Measurements from ENCODE around the gene STATH.
"Not testable (repeated sequence)": the region's sequence is repeated elsewhere in the genome, so short reads cannot be mapped to it uniquely, and the experiment has no call there.

STATH gene

DNA sequence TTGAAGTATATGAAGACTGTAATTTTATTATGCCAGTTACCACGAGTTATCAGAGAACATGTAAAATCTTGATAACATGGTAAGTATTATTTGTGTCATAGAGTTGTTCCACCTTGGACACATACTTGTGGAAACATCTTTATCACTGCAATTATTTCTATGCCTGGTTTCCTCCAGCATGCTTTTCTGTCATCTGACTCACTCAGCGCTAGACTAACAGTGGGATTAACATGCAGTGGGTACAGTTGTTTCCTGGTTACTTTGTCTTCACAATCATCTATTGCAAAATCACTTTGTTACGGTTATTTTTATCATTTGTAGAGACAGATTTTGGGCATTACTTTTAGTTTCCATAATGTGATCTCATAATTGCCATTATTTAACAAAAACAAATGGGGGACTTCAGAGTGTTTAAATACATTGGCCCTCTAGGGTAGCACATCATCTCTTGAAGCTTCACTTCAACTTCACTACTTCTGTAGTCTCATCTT lies at the start of gene STATH:
STATH (plus strand) TSS at position 441 of the 491 bp plus-strand sequence. CDS start 2,472 bp downstream, outside the sequence.
- DNase-seq (ENCODE audit: low read depth) = no peak

DNA sequence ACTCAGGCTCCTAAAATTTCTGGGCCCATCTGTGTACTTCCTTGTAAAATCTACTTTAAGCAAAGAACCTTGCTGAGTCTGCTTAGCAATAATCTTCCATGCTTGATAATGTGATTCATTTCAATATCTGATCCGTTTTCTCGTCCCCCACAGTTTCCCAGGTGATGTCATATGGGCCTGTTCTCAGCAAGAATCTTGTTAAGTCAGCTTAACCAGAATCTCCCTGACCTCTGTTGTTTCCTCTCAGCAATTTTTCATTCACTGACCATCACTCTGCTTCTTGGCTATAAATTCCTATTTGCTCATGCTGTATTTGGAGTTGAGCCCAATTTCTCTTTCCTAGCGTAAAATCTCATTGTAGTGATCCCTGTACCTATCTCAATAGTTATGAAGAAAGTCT lies 44.2 kb upstream of the STATH start:
- no peak for DNase-seq (ENCODE audit: low read depth)

DNA sequence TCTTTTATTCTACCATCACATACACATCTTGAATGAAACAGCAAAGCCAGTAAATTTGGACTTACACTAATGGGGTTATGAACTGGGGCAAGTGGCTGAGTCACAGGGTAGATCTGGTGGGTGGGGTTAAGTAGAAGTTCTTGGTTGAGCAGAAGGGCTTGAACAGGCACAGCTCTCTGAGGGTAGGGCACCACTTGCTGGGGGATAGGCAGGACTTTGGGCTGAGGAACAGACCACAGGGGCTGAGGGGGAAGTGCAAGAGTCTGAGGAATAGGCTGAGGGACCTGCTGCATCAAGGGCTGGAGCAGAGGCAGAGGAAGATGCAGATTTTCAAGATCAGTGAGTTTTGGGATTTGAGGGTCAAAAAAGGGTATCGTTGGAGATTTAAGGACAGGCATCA lies 38.6 kb upstream of the STATH start:
- no peak for DNase-seq (ENCODE audit: low read depth)

DNA sequence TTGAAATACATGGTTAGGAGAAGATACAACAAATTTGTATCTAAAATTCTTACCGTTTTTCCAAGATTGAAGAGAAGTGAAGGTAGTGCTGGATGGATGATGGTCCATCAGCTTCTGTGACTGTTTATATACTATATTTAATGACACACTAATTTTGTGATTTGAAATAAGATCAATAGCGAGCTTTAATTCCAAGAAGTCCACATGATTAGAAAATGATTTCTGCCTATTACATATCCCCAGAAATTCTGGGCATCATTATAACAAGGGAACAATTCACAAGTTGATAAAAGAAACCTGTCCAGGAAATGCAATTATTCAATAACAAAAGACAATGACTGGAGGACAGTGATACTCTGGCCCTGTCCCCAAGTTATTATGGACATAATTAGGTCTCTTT lies 30.1 kb upstream of the STATH start, which contains the start of gene CSN2:
CSN2 (minus strand) TSS at position 101 of the 400 bp plus-strand sequence. CDS start 4,733 bp downstream, outside the sequence.
- DNase-seq (ENCODE audit: low read depth) = no peak

- DNase-seq (ENCODE audit: low read depth) = no peak
These were observed 25.7 kb upstream of the STATH start for GRCh38 chr4:69970071-69970470.

GRCh38 chr4:69974631-69975030 lies 21.1 kb upstream of the STATH start:
- DNase-seq (ENCODE audit: low read depth) = no peak

GRCh38 chr4:69977582-69977981 lies 18.2 kb upstream of the STATH start:
- DNase-seq (ENCODE audit: low read depth) = no peak

DNA sequence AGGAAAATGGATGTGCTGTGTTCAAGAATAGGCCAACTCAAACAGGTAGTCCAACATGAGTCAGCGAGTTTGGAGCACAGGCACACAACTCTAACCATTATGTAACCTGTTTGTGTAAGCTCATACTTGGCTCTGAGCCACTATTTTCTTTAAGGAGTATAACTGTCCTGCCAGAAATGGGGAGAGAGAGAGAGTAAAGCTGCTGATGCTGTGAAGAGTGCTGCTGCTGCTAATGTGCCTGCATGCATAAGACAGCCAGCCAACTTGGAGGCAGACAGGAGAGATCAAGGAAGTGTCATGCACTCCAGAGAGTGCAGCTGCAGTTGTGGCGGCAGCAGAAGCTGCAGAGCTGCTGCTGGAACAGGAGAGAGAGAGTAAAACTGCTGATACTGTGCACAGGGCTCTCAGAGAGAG lies 11.7 kb upstream of the STATH start:
- no peak for DNase-seq (ENCODE audit: low read depth)

DNA sequence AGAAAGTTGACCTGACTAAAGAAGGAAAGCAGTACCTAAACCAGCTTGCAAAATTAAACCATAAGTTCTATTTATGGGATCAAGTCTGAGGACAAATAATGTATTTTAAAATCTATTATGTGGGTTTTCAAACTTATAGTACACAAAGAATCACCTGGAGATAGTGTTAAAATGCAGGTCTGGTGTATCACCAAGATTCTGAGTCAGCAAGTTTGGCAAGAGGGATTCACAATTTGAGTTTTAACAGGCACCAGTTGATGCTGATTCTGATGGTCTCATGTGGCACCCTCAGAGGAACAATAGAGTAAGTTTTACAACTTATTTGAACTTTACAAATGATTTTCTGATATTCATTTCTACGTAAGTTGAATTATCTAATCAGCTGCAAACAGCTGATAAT lies 9.1 kb upstream of the STATH start:
- DNase-seq (ENCODE audit: low read depth) = no peak

DNA sequence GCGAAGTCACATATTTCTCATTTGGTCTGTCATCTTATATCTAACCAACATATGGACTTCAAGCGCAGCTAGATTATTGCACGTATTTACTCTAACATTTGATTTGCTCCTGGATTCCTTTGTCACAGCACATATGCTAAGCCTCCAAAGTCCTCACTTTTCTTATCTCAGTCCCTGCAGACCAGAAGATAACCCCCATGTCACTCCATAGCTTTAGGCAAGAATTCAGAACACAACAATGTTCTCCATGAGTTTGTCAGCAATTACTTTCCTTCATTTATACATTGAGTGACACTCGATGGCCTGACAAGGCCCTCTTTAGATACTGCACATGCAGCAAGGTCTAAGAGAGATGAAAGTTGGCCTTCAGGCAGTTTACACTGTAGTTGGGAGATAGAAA lies 4.8 kb upstream of the STATH start:
- no peak for DNase-seq (ENCODE audit: low read depth)

DNA sequence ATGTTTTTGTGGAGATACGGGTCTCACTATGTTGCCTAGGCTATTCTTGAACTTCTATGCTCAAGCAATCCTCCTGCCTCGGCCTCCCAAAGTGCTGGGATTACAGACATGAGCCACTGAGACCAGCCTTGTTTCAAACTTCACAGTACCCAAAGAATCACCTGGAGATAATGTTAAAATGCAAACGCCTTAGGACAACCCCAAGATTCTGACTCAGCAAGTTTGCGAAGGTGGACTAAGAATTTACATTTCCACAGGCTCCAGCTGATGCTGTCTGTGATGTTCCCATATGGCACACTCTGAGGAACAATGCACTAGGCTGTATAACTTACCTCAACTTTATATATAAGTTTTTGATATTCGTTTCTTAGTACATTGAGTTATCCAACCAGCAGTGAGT lies 984 bp upstream of the STATH start:
- DNase-seq (ENCODE audit: low read depth) = no peak

GRCh38 chr4:69999420-69999819 lies 3.7 kb downstream of the STATH start:
- DNase-seq (ENCODE audit: low read depth) = no peak

DNA sequence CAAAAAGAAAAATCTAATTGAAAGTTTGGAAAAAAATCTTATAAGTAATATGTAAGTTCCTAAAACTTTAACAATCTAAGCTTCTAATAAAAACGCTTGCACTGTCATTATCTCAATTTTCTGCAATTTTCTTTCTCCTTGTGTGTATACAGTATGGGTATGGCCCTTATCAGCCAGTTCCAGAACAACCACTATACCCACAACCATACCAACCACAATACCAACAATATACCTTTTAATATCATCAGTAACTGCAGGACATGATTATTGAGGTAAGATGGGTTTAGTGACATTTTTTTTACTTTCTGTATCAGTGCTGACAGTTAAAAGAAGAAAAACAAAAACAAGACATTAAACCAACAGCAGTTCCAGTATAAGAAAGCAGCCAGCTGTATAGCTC lies 4.9 kb downstream of the STATH start:
- no peak for DNase-seq (ENCODE audit: low read depth)

GRCh38 chr4:70002507-70002906 lies 6.7 kb downstream of the STATH start:
- DNase-seq (ENCODE audit: low read depth) = no peak

DNA sequence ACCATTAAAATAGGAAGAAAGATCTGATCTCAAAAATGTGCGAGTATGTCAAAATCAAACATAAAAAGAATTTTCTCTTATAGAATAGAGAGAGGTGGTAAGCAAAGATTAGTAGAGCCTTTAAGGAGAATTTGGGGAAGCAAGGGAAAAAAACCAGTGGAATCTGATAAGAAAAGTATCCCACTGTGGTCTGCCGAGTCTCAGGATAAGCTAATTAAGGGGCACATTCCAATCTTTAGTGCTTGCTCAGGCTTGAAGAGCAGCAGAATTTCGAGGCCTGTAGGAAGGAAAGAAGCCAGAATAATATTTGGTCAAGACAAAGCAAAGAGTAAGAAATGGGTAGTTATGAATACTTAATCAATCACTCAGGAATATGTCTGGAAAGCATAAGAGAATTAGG lies 13.0 kb downstream of the STATH start:
- DNase-seq (ENCODE audit: low read depth) = no peak

- not testable (repeated sequence) for DNase-seq (ENCODE audit: low read depth)
These were observed 23.2 kb downstream of the STATH start for GRCh38 chr4:70019006-70019405.

- DNase-seq (ENCODE audit: low read depth) = no peak
These were observed 27.5 kb downstream of the STATH start for GRCh38 chr4:70023218-70023617.

GRCh38 chr4:70027011-70027410 lies 31.2 kb downstream of the STATH start:
- DNase-seq (ENCODE audit: low read depth) = no peak

- DNase-seq (ENCODE audit: low read depth) = not testable (repeated sequence)
These were observed 32.4 kb downstream of the STATH start, which contains the start of gene HTN3 for GRCh38 chr4:70028159-70028558. Gene HTN3 (plus strand): TSS chr4:70028459. CDS start chr4:70030741, 2,282 bp downstream.

GRCh38 chr4:70037559-70037958 lies 41.8 kb downstream of the STATH start:
- not testable (repeated sequence) for DNase-seq (ENCODE audit: low read depth)

- not testable (repeated sequence) for DNase-seq (ENCODE audit: low read depth)
These were observed 44.2 kb downstream of the STATH start for GRCh38 chr4:70039928-70040327.

- DNase-seq (ENCODE audit: low read depth) = no peak
These were observed 46.0 kb downstream of the STATH start for GRCh38 chr4:70041652-70042286.

- not testable (repeated sequence) for DNase-seq (ENCODE audit: low read depth)
These were observed 54.4 kb downstream of the STATH start, which contains the start of gene HTN1 for GRCh38 chr4:70050138-70050537. Gene HTN1 (plus strand): TSS chr4:70050438. CDS start chr4:70053077, 2,639 bp downstream.
